OCI-LY7 (cell line): ENCODE data around the gene PRKN. TPM values are rescaled to one million over a fixed set of nuclear protein-coding genes. Genes with fewer than 3 reads are reported as not detected.

ENCODE experiments used
- BruUV-seq: library from RNA; stranded (reverse); fragments of 400-500 nt; replicated peaks from 2 replicates; lab custom pipeline; 2021; lab: Mats Ljungman, UMichigan
- CTCF ChIA-PET: fragments of 300-600 bp; sonication (Branson Sonifier 250); formaldehyde crosslinking; loops from one replicate; lab custom pipeline; 2022; ENCODE audit warnings: antibody characterized with exemption; ENCODE audit not compliant: unreplicated experiment; lab: Charles Lee
- POLR2A ChIA-PET: fragments of 300-600 bp; sonication (Branson Sonifier 250); formaldehyde crosslinking; loops from one replicate; lab custom pipeline; 2022; ENCODE audit warnings: antibody characterized with exemption; lab: Charles Lee
- DNase-seq: peaks from one replicate; pipeline ENCODE4 v3.0.0-alpha.2; 2015; ENCODE audit warnings: low spot score
- H2AFZ ChIP-seq: fragments of 200-600 bp; sonication (generic), shearing (Covaris generic); 2 replicates; pipeline ENCODE4 v1.6.1; 2014; ENCODE audit warnings: mild to moderate bottlenecking, antibody characterized with exemption, low read length, moderate library complexity
- H3K27ac ChIP-seq: fragments of 200-600 bp; sonication (generic); 2 replicates; pipeline ENCODE4 v1.5.1; 2014; ENCODE audit warnings: mixed run types, low read depth, mild to moderate bottlenecking, moderate library complexity, low read length, inconsistent platforms; ENCODE audit not compliant: poor library complexity, severe bottlenecking
- H3K36me3 ChIP-seq: fragments of 200-600 bp; sonication (generic); 2 replicates; pipeline ENCODE4 v1.6.1; 2014; ENCODE audit warnings: mild to moderate bottlenecking, antibody characterized with exemption, low read length, moderate library complexity, mixed read lengths; ENCODE audit not compliant: insufficient read depth
- H3K4me1 ChIP-seq: fragments of 200-600 bp; sonication (generic); 2 replicates; pipeline ENCODE4 v1.5.1; 2014; ENCODE audit warnings: mild to moderate bottlenecking, low read length; ENCODE audit not compliant: insufficient read depth, poor library complexity, severe bottlenecking
- H3K4me2 ChIP-seq: fragments of 200-600 bp; sonication (generic); 2 replicates; pipeline ENCODE4 v1.6.1; 2014; ENCODE audit warnings: mild to moderate bottlenecking, low read length
- H3K4me3 ChIP-seq: fragments of 200-600 bp; sonication (generic); 2 replicates; pipeline ENCODE4 v1.5.1; 2014; ENCODE audit warnings: mild to moderate bottlenecking, low read depth, low read length; ENCODE audit not compliant: poor library complexity, severe bottlenecking
- H3K79me2 ChIP-seq: fragments of 200-600 bp; sonication (generic); 2 replicates; pipeline ENCODE4 v1.6.1; 2016; ENCODE audit warnings: low read depth, mild to moderate bottlenecking, low read length, moderate library complexity, mixed read lengths; ENCODE audit not compliant: insufficient read depth
- H3K9me2 ChIP-seq: fragments of 200-600 bp; sonication (generic); 2 replicates; pipeline ENCODE4 v1.6.1; 2016; ENCODE audit warnings: mild to moderate bottlenecking, low read length, mixed read lengths; ENCODE audit not compliant: insufficient read depth
- H3K9me3 ChIP-seq: fragments of 200-600 bp; sonication (generic); 2 replicates; pipeline ENCODE4 v1.6.1; 2014; ENCODE audit warnings: mild to moderate bottlenecking, mixed run types, low read length, mixed read lengths
- H4K20me1 ChIP-seq: fragments of 200-600 bp; sonication (generic); 2 replicates; pipeline ENCODE4 v1.6.1; 2014; ENCODE audit warnings: mild to moderate bottlenecking, antibody characterized with exemption, low read length, moderate library complexity, mixed read lengths; ENCODE audit not compliant: insufficient read depth
- EZH2phosphoT487 ChIP-seq: fragments of 200-600 bp; sonication (generic); IDR thresholded peaks from 2 replicates; pipeline ENCODE4 v1.6.1; 2018; ENCODE audit warnings: low read depth, borderline replicate concordance, mild to moderate bottlenecking, mixed run types, antibody characterized with exemption, low read length, moderate library complexity, mixed read lengths
- intact Hi-C: fragments of 100-400 bp; cut with micrococcal nuclease; formaldehyde crosslinking; loops from one replicate; pipeline ENCODE4 v1.10.0; 2022; ENCODE audit not compliant: unreplicated experiment
- total RNA-seq, 2 experiments: library from RNA; depleted of rRNA in 1 of 2; stranded (reverse); fragments of >200 nt in 1 of 2; shearing (Covaris generic) in 1 of 2; gene quantifications; 2 replicates each; pipeline ENCODE4 v1.2.3, GENCODE V29; 2014 to 2022
- TF ChIP-seq, protein P1 (sequence below): fragments of 200-600 bp; sonication (generic); conservative IDR thresholded peaks from 2 replicates; pipeline ENCODE4 v1.5.1; 2014; ENCODE audit warnings: mild to moderate bottlenecking, antibody characterized with exemption, low read length, moderate library complexity, mixed read lengths

PRKN gene
- total RNA-seq, 2 experiments from 2014 or later, result 1.3 to 2.0 TPM

DNA sequence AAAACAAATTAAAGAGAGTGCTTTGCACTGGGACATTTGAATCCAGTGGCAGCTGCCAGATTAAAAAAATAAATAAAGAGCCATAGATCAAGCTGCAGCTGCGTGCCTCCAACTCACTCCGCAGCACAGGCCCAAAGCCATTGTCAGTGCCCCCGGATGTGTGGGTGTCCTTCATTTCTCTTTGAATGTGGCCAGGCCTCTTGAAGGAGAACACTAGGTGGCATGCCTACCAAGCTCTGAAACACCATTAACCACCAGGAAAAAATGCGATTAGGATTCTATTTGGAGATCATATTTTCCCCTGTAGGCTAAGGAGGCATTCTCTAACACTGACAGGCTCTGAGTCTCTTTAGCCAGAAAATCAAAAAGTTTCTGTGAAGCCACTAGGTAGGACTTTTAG, 549.8 kb downstream of the PRKN start:
- Histone ChIP-seq H3K4me3 (no peak overlapping the region), H3K4me2 (no peak overlapping the region), H2AFZ (no peak overlapping the region), H3K27ac (no peak overlapping the region), H3K9me2 (no peaks in the 10 kb centered on the region), H3K4me1 (no peaks in the 10 kb centered on the region), H3K36me3 (no peaks in the 10 kb centered on the region), H3K9me3 (no peaks in the 10 kb centered on the region), H3K79me2 (no peaks in the 10 kb centered on the region), H4K20me1 (no peaks in the 10 kb centered on the region)
- CTCF ChIA-PET, result no interaction called here
- POLR2A ChIA-PET, result no interaction called here
- no TSS peak for BruUV-seq
- TF ChIP-seq, protein P1, sequence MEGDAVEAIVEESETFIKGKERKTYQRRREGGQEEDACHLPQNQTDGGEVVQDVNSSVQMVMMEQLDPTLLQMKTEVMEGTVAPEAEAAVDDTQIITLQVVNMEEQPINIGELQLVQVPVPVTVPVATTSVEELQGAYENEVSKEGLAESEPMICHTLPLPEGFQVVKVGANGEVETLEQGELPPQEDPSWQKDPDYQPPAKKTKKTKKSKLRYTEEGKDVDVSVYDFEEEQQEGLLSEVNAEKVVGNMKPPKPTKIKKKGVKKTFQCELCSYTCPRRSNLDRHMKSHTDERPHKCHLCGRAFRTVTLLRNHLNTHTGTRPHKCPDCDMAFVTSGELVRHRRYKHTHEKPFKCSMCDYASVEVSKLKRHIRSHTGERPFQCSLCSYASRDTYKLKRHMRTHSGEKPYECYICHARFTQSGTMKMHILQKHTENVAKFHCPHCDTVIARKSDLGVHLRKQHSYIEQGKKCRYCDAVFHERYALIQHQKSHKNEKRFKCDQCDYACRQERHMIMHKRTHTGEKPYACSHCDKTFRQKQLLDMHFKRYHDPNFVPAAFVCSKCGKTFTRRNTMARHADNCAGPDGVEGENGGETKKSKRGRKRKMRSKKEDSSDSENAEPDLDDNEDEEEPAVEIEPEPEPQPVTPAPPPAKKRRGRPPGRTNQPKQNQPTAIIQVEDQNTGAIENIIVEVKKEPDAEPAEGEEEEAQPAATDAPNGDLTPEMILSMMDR, result no peak
- TF ChIP-seq EZH2phosphoT487, result no peak
- no peak for DNase-seq
- intact Hi-C loops, result no loop called here

DNA sequence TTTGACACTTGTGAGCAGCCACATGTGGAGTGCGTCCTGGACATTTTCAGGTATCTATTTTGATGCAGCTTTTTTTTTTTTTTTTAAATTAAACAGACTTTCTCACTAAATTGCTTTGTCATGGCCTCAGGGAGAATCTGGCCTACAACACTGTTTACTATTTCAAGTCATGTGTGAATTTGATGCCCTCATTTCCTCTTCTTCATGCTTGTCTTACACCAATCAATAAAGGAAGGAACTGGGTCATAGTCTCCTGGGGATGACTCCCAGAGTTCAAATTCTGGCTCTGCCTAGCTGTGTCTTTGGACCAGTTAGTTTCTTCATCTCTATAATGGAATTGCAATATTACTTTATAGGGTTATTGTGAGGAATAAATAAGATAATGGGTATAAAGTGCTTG, 554.1 kb downstream of the PRKN start:
- H3K4me2 ChIP-seq, result no peak overlapping the region
- no TSS peak for BruUV-seq
- ChIA-PET CTCF (no interaction called here), POLR2A (no interaction called here)
- H3K9me3 ChIP-seq, result no peaks in the 10 kb centered on the region
- no peaks in the 10 kb centered on the region for H3K36me3 ChIP-seq
- no peaks in the 10 kb centered on the region for H3K79me2 ChIP-seq
- H3K4me3 ChIP-seq, result no peak overlapping the region
- H3K9me2 ChIP-seq, result no peaks in the 10 kb centered on the region
- DNase-seq, result no peak
- H2AFZ ChIP-seq, result no peak overlapping the region
- intact Hi-C loops, result no loop called here
- TF ChIP-seq, protein P1, result no peak
- no peak for TF ChIP-seq EZH2phosphoT487
- no peaks in the 10 kb centered on the region for H4K20me1 ChIP-seq
- H3K4me1 ChIP-seq, result no peaks in the 10 kb centered on the region
- H3K27ac ChIP-seq, result no peak overlapping the region

DNA sequence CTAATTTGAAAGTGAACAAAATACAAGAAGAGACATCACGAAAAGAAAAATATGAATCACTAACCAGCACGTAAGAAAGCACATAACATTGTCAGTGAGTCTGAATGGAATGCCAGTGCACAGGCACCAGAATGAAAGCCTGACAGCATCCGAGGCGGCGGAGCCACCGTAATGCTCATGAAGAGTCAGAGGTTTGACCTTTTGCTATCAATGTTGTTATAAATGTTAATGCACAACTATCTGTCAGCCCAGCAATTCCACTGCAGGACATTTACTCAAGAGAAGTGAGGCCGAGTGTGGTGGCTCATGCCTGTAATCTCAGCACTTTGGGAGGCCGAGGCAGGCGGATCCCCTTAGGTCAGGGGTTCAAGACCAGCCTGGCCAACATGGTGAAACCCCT, 562.1 kb downstream of the PRKN start:
- BruUV-seq, result no TSS peak
- TF ChIP-seq, protein P1, result no peak
- no peak for TF ChIP-seq EZH2phosphoT487
- Histone ChIP-seq H3K4me1 (no peaks in the 10 kb centered on the region), H3K9me3 (no peaks in the 10 kb centered on the region), H2AFZ (no peak overlapping the region), H3K79me2 (no peaks in the 10 kb centered on the region), H3K36me3 (no peaks in the 10 kb centered on the region), H4K20me1 (no peaks in the 10 kb centered on the region), H3K4me3 (no peak overlapping the region), H3K4me2 (no peak overlapping the region), H3K9me2 (no peaks in the 10 kb centered on the region), H3K27ac (no peak overlapping the region)
- POLR2A ChIA-PET, result no interaction called here
- no peak for DNase-seq
- intact Hi-C loops, result no loop called here
- CTCF ChIA-PET, result no interaction called here
